Liver (tissue), 3 donors: Measurements from ENCODE around the gene SGO2.

Experiments
- CTCF ChIP-seq: fragments of 150-350 bp; IDR thresholded peaks from 2 replicates; pipeline ENCODE4 v1.5.1; 2017; ENCODE audit warnings: improper control_type of control experiment, low read depth, low read length; ENCODE audit not compliant: missing input control
- HNF4G ChIP-seq: IDR thresholded peaks from 2 replicates; pipeline ENCODE4 v1.6.1; 2016; ENCODE audit warnings: antibody characterized with exemption
- RAD21 ChIP-seq, 2 donors: IDR thresholded peaks; 2 replicates each; pipeline ENCODE4 v1.6.1; 2016; ENCODE audit warnings: antibody characterized with exemption in 2 of 2, mild to moderate bottlenecking in 2 of 2
- REST ChIP-seq: IDR thresholded peaks from 2 replicates; pipeline ENCODE4 v1.6.1; 2016; ENCODE audit warnings: antibody characterized with exemption, mild to moderate bottlenecking
- TAF1 ChIP-seq: conservative IDR thresholded peaks from 2 replicates; pipeline ENCODE4 v1.6.1; 2016; ENCODE audit warnings: antibody characterized with exemption, mild to moderate bottlenecking
- donor health status: healthy.
- donor health status: healthy.

GRCh38 chr2:200507179-200507578, 18.8 kb upstream of the SGO2 start:
- TF ChIP-seq CTCF, result no peak
- TF ChIP-seq RAD21 (IDR thresholded peaks at IDR 0.05), result no peak
- TF ChIP-seq REST, result no peak
- no peak for TF ChIP-seq TAF1
- TF ChIP-seq HNF4G, result no peak
